GM19397 (cell line): Measurements from ENCODE around the gene HOOK2.

Experiments
- ATAC-seq: cut with Tn5 transposase; IDR thresholded peaks from one replicate; pipeline ENCODE4 v1.9.1; 2021; ENCODE audit warnings: mild to moderate bottlenecking, moderate library complexity; ENCODE audit not compliant: unreplicated experiment

The HOOK2 gene

DNA sequence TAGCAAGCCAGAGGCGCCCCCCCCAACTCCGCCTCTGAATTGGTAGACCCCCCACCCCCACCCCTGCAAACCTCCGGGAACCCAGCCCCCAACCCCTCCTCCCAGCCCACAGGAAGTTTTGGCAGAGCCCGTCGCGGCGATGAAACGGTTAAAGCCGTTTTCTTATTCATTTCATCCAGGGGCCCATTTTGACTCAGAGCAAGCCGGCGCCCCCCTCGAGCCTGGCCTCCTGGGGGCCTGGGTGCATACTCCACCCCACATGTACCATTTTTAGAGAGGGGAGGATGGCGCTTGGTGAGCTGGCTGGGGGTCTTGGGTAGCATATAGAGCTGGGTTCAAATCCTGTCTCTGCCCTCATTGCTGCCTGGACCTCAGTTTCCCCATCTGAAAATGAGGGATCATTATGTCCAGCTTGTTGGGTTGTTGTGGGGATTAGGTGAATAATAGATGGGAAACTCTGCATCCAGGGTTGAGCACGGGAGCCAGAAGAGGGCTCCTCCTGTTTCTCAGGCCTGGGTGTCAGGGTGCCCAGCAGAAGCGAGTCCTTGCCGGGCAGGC lies 8.0 kb upstream of the HOOK2 start:
- ATAC-seq = no peak

DNA sequence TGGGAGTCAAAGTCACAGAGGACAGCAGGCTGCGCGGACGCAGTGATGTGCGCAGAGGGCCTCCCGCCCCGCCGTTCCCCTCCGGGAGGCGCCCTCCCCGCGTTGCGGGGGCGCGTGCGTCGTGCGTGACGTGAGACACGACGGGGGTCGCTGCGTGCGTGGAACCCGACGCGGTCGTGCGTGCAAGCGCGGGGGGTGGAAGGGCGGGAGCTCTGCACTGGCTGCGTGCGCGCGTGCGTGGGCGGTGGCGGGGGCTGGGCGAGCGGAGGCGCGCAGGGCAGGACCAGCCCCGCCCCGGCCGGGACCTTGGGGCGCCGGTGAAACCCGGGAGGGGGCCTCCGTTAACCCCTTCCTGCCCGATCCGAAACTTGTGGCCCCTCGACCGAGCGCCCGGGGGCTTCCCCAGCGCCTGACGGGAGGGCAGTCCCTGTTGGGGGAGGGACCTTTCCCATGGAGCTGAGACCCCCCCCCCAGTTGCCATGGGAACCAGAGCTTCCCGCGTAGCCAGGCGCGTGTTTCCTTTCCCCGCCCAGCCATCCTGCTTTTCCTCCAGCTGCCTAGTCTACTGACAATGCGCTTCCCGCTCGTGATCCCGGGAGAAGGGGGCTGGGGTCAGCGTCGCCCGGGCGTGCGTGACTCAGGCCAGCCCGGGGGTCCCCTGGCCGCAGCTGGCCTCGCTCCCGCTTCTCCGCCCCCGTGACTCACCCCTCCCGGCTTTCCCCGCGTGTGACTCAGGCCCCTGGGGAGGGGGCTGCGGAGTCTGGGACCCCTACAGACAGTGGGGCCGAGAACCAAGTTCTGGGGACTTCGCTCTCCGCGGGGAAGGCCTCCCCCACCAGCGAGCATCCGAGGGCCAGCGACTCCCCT lies 7.3 kb upstream of the HOOK2 start:
- ATAC-seq = no peak

- no peak for ATAC-seq
Measured at GRCh38 chr19:12782174-12782423, 6.7 kb upstream of the HOOK2 start.

DNA sequence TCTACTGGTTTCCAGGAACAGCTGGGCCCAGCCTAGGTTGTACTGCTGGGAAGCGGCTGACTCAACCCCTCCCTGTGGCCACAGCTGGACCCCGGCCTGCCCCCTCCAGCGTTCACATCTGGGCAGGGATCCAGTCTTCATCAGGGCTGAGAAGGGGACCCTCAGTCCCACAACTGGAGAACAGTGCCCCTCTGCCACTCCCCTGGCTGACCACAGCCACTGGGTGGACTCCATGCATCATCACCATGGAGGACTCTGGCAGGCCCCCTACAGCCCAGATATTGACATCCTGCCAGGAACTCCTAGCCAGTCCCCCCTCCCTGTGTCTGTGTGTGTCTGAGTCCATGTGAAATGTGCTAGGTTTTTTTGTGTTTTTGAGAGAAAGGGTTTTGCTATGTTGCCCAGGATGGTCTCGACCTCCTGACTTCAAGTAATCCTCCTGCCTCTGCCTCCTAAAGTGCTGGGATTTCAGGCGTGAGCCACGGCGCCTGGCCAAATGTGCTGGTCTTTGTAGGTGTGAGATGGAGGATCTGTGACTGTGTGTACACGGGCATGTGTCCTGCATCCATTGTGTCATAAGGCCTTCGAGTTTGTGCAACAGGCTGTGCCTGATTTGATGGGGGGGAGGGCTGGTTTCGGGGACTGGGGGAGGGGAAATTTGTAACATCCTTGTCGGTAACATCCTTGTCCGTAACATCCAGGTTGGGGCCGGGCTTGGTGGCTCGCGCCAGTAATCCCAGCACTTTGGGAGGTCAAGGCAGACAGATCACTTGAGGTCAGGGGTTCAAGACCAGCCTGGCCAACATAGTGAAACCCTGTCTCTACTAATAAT lies 4.0 kb upstream of the HOOK2 start:
- ATAC-seq = no peak

DNA sequence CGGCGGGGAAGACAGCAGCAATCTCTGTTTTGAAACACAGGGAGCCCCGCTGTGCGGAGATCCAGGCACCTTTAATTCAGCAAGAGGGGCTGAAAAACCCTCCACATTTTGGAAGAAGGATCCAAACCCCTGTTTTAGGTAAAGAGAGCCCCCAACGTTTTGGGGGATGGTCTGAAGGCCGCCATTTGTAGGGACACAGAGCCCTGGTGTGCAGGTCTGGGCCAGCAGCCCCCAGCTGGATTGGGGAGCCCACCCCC lies 3.5 kb upstream of the HOOK2 start:
- ATAC-seq = no peak

DNA sequence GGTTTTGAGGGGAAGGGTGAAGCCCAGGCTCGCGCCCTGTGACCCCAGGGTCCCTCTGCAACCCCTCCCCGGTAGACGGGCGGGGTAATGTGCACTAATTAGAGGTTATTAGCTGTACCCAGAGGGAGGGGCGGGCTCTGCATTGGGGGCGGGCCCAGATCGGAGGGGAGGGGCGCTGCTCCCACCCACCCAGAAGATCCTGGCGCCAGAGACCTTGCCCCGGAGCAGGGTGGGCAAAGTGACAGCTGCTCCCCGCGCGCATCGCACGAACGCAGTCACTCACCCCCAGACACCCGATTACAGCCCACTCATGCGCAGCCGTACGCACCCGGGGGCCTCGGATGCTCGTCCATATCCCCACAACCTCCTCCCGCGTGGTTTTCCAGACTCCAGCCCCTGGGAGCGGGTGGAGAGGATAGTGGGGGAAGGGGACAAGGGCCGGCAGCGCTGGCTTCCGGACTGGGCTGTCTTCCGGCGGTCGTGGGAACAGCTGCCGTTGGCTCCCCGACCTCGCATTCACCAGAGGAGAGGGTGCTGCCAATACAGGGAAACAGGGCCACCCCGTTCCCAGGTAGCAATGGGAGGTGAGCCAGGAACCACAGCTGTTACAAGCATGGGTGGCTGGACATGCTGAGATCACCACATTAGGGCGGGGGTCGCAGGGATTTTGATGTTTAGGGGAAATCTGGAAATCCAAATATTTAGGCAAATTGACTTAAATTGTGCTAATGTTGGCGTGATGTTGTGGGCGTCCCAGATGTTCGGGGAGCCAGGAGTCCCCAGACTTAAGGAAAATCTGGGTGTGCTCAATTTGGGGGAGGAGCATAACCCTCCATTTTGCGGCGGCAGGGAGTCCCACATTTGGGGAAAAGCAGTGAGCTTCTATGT lies 2.9 kb upstream of the HOOK2 start:
- ATAC-seq = no peak

- ATAC-seq = peak; percentile 33
Measured at GRCh38 chr19:12777217-12778016, 2.1 kb upstream of the HOOK2 start.

- ATAC-seq = no peak
Measured at GRCh38 chr19:12773571-12773970, 1.8 kb downstream of the HOOK2 start.

DNA sequence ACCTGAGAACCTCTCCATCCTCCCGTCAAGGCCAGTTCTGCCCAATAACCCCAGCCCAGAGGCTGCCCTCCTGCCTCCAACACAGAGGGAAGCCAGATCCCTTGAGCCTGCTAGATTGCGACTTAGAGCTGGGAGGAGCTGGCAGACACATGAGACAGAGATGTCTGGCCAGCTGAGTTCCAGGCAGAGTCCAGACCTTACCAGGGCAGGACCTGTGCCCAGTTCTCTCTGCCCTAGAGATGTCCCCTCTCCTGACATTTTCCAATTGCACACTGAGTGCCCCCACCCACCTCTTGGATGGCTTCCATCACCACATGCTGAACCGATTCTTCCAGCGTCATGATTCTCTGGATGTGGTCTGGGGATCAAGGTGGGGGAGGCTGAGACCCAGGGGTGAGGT lies 3.0 kb downstream of the HOOK2 start:
- ATAC-seq = no peak

GRCh38 chr19:12770922-12771321 lies 4.4 kb downstream of the HOOK2 start:
- ATAC-seq = no peak

GRCh38 chr19:12769689-12770088 lies 5.7 kb downstream of the HOOK2 start:
- ATAC-seq = no peak

- no peak for ATAC-seq
Measured at GRCh38 chr19:12767666-12768065, 7.7 kb downstream of the HOOK2 start.

DNA sequence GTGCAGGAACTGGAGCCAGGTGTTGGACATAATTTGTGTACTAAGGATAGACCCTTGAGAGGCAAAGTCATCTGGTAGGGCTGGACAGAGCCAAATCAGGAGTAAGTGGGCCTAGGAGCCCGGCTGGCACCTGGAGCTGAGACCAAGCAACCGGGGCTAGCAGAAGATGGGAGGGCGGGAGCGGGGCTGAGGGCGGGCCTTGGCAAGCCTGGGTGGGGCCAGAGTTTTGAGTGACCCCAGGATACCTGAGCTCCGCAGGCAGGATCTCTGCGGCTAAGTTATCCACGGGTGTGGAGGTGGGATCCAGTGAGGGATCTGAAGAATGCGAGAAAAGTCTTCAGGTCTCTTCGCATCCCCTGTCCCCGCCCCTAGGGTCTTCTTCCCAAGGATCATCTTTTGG lies 8.2 kb downstream of the HOOK2 start:
- no peak for ATAC-seq

DNA sequence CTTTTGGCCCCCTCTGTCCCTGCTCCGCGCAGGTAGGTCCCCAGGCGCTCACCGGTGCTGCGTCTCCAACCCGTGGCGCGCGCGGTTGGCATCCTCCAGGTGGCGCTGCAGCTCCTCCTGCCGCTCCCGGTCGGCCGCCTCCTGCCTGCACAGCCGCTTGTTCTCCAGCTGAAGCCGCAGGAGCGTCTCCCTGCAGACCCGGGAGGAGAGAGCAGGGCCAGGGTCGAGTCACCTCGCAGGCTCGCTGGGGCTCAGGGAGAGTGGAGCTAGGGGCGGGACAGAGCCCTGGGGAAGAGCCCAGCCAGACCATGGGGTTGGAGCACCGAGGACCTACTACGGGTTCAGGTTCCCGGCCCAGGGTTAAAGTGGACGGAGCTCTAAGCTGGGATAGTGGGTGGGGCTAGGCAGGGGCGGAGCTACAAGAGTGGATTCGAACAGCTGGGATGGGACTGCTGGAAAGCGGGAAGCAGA lies 9.3 kb downstream of the HOOK2 start:
- ATAC-seq = no peak

GRCh38 chr19:12764698-12765097 lies 10.7 kb downstream of the HOOK2 start:
- no peak for ATAC-seq

DNA sequence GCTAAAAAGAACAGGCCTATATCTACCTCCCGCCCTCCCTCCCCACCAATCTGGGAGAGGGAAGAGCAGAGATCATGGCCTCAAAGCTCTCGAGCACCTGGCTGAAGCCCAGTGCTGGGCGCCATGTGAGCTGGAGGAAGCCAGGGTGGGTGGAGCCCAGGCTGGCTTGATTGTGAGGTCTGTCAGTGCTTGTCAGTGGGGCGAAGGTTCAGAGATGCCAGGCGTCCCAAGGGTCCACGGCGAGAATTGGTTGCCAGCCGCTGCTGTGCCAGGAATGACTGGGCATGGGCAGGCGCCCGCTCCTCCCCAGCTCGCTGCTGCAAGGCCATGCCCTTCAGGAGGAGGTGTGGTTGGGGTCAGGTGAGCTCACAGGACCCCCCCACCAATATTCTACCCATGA lies 12.3 kb downstream of the HOOK2 start:
- no peak for ATAC-seq

- no peak for ATAC-seq
Measured at GRCh38 chr19:12759686-12760085, 15.7 kb downstream of the HOOK2 start.

- ATAC-seq = no peak
Measured at GRCh38 chr19:12757544-12758274, 17.6 kb downstream of the HOOK2 start.

GRCh38 chr19:12756150-12756883 lies 19.0 kb downstream of the HOOK2 start:
- ATAC-seq = no peak
